IMR-90 (cell line): Measurements from ENCODE around the gene RANBP3. TPM values are rescaled to one million over a fixed set of nuclear protein-coding genes. Genes with fewer than 3 reads are reported as not detected.

ENCODE experiments used
- ATAC-seq: fragments of 200-7000 bp; cut with Tn5 transposase; 2 replicates; pipeline ENCODE4 v1.9.1; 2020; ENCODE audit warnings: low read depth, mild to moderate bottlenecking, moderate library complexity
- BruUV-seq: library from RNA; stranded (reverse); fragments of 400-500 nt; replicated peaks from 2 replicates; lab custom pipeline; 2021; lab: Mats Ljungman, UMichigan
- CTCF ChIA-PET: fragments of 300-600 bp; formaldehyde crosslinking; extraction: SDS; loops from one replicate; lab custom pipeline; 2021; ENCODE audit warnings: antibody characterized with exemption; lab: Yijun Ruan, JAX
- POLR2A ChIA-PET: fragments of 300-600 bp; sonication (Branson Sonifier 250); formaldehyde crosslinking; loops from one replicate; lab custom pipeline; 2022; ENCODE audit warnings: antibody characterized with exemption; ENCODE audit not compliant: unreplicated experiment; lab: Charles Lee
- DNase-seq: peaks from one replicate; pipeline ENCODE4 v3.0.0; 2013
- H2AFZ ChIP-seq: replicated peaks from 2 replicates; pipeline ENCODE3; 2013; ENCODE audit warnings: low read length, mild to moderate bottlenecking; ENCODE audit not compliant: poor library complexity
- H2AK5ac ChIP-seq: 2 replicates; pipeline ENCODE4 v1.6.1; 2013; ENCODE audit warnings: low read depth, low read length, inconsistent platforms
- H2AK9ac ChIP-seq: replicated peaks from 2 replicates; pipeline ENCODE3; 2013; ENCODE audit warnings: mild to moderate bottlenecking, low read depth, low read length, moderate library complexity; ENCODE audit not compliant: poor library complexity
- H2BK120ac ChIP-seq: 2 replicates; pipeline ENCODE4 v1.6.1; 2013; ENCODE audit warnings: low read depth, low read length, inconsistent platforms
- H2BK15ac ChIP-seq: 3 replicates; pipeline ENCODE4 v1.6.1; 2013; ENCODE audit warnings: low read depth, low read length, inconsistent platforms
- H2BK20ac ChIP-seq: 2 replicates; pipeline ENCODE4 v1.6.1; 2013; ENCODE audit warnings: low read depth, mild to moderate bottlenecking, inconsistent platforms, low read length, moderate library complexity
- H2BK5ac ChIP-seq: 2 replicates; pipeline ENCODE4 v1.6.1; 2013; ENCODE audit warnings: mild to moderate bottlenecking, low read depth, low read length, inconsistent platforms; ENCODE audit not compliant: poor library complexity, severe bottlenecking
- H3K14ac ChIP-seq: replicated peaks from 2 replicates; pipeline ENCODE4 v1.6.1; 2013; ENCODE audit warnings: low read depth, low read length, inconsistent platforms
- H3K18ac ChIP-seq: 2 replicates; pipeline ENCODE4 v1.6.1; 2013; ENCODE audit warnings: low read depth, low read length, control low read depth
- H3K23ac ChIP-seq: 2 replicates; pipeline ENCODE4 v1.6.1; 2013; ENCODE audit warnings: low read depth, low read length, inconsistent platforms
- H3K27ac ChIP-seq: 2 replicates; pipeline ENCODE4 v1.5.1; 2013; ENCODE audit warnings: mild to moderate bottlenecking, control low read depth, low read length; ENCODE audit not compliant: insufficient read depth
- H3K27me3 ChIP-seq: 2 replicates; pipeline ENCODE4 v1.6.1; 2013; ENCODE audit warnings: low read length; ENCODE audit not compliant: control insufficient read depth, insufficient read depth
- H3K36me3 ChIP-seq: 2 replicates; pipeline ENCODE4 v1.6.1; 2013; ENCODE audit warnings: low read length, mixed read lengths; ENCODE audit not compliant: control insufficient read depth, insufficient read depth
- H3K4ac ChIP-seq: 2 replicates; pipeline ENCODE4 v1.6.1; 2013; ENCODE audit warnings: low read depth, low read length, inconsistent platforms
- H3K4me1 ChIP-seq: 2 replicates; pipeline ENCODE4 v1.6.1; 2013; ENCODE audit warnings: low read length, mixed read lengths; ENCODE audit not compliant: control insufficient read depth, insufficient read depth
- H3K4me2 ChIP-seq: 2 replicates; pipeline ENCODE4 v1.6.1; 2013; ENCODE audit warnings: low read depth, mild to moderate bottlenecking, control low read depth, low read length, moderate library complexity
- H3K4me3 ChIP-seq: 2 replicates; pipeline ENCODE4 v1.5.1; 2013; ENCODE audit warnings: low read depth, mild to moderate bottlenecking, control low read depth, low read length, moderate library complexity; ENCODE audit not compliant: insufficient read depth
- H3K56ac ChIP-seq: 2 replicates; pipeline ENCODE4 v1.6.1; 2013; ENCODE audit warnings: low read length, inconsistent platforms; ENCODE audit not compliant: insufficient read depth; ENCODE audit errors: extremely low read depth
- H3K79me1 ChIP-seq, 2 experiments: 2 replicates each; pipeline ENCODE4 v1.6.1; 2013; ENCODE audit warnings: low read length in 2 of 2, inconsistent platforms in 1 of 2, low read depth in 1 of 2
- H3K9ac ChIP-seq: 2 replicates; pipeline ENCODE4 v1.6.1; 2013; ENCODE audit warnings: low read depth, low read length, control low read depth
- H3K9me1 ChIP-seq: 2 replicates; pipeline ENCODE4 v1.6.1; 2013; ENCODE audit warnings: low read length, inconsistent platforms; ENCODE audit not compliant: insufficient read depth
- H3K9me3 ChIP-seq: 2 replicates; pipeline ENCODE4 v1.6.1; 2013; ENCODE audit warnings: low read length; ENCODE audit not compliant: control insufficient read depth, insufficient read depth
- H4K20me1 ChIP-seq: 2 replicates; pipeline ENCODE4 v1.6.1; 2013; ENCODE audit warnings: low read length, inconsistent platforms; ENCODE audit not compliant: insufficient read depth
- H4K5ac ChIP-seq: 2 replicates; pipeline ENCODE4 v1.6.1; 2013; ENCODE audit warnings: mild to moderate bottlenecking, low read depth, low read length, control low read depth
- H4K8ac ChIP-seq, 2 experiments: 2 replicates each; pipeline ENCODE4 v1.6.1; 2013; ENCODE audit warnings: low read depth in 2 of 2, low read length in 2 of 2, control low read depth in 1 of 2, inconsistent platforms in 1 of 2
- H4K91ac ChIP-seq: 2 replicates; pipeline ENCODE4 v1.6.1; 2013; ENCODE audit warnings: low read depth, low read length, inconsistent platforms; ENCODE audit not compliant: insufficient read depth
- RAD21 ChIP-seq: IDR thresholded peaks from 2 replicates; pipeline ENCODE4 v1.6.1; 2012; ENCODE audit warnings: low read length, improper control_type of control experiment
- SMC3 ChIP-seq: fragments of 150-350 bp; IDR thresholded peaks from 2 replicates; pipeline ENCODE4 v1.6.1; 2016; ENCODE audit warnings: low read depth, mild to moderate bottlenecking, antibody characterized with exemption, low read length, moderate library complexity
- WGBS, 2 experiments: methylation state at CpG; one replicate each; pipeline versions ENCODE4 v1.1.5 to v1.1.7; 2013; ENCODE audit warnings: missing lambda C conversion rate in 2 of 2; ENCODE audit not compliant: insufficient read length in 1 of 2; ENCODE audit errors: extremely low coverage in 2 of 2; 5-methylcytosine and 5-hydroxymethylcytosine counted together
- dilution Hi-C: fragments of 300-500 bp; cut with HindIII; formaldehyde crosslinking; loops from one replicate; pipeline ENCODE4 v1.14.3; 2018; ENCODE audit warnings: low sequenced_read_pairs; ENCODE audit not compliant: unreplicated experiment
- in situ Hi-C: fragments of 300-500 bp; cut with MboI; formaldehyde crosslinking; loops from 3 replicates; pipeline ENCODE4 v1.14.3; 2019; ENCODE audit warnings: low sequenced_read_pairs, inconsistent platforms, mixed read lengths
- intact Hi-C: fragments of 100-400 bp; cut with micrococcal nuclease; formaldehyde crosslinking; loops from 2 replicates; pipeline ENCODE4 v1.10.0; 2022
- polyA plus RNA-seq, 3 experiments: library from polyadenylated mRNA; depleted of rRNA; stranded (reverse); fragments of >200 nt; gene quantifications; 2 replicates each; pipeline ENCODE4 v1.2.3, GENCODE V29; 2012; ENCODE audit warnings: low replicate concordance in 1 of 3
- total RNA-seq: library from RNA; depleted of rRNA; stranded (reverse); fragments of >200 nt; gene quantifications from 2 replicates; pipeline ENCODE4 v1.2.3, GENCODE V29; 2012
- TF ChIP-seq, protein P1 (sequence below): fragments of 150-350 bp; IDR thresholded peaks from 2 replicates; pipeline ENCODE4 v1.6.1; 2017; ENCODE audit warnings: mild to moderate bottlenecking, antibody characterized with exemption, low read length, low read depth
- TF ChIP-seq, protein P2 (sequence below): conservative IDR thresholded peaks from 2 replicates; pipeline ENCODE4 v1.5.1; 2012; ENCODE audit warnings: mild to moderate bottlenecking, low read depth, low read length, improper control_type of control experiment

Gene RANBP3
- total and polyA plus RNA-seq, 2 of the 4 experiments (the other 2 are of a cell fraction), result 42.5 to 111 TPM

DNA sequence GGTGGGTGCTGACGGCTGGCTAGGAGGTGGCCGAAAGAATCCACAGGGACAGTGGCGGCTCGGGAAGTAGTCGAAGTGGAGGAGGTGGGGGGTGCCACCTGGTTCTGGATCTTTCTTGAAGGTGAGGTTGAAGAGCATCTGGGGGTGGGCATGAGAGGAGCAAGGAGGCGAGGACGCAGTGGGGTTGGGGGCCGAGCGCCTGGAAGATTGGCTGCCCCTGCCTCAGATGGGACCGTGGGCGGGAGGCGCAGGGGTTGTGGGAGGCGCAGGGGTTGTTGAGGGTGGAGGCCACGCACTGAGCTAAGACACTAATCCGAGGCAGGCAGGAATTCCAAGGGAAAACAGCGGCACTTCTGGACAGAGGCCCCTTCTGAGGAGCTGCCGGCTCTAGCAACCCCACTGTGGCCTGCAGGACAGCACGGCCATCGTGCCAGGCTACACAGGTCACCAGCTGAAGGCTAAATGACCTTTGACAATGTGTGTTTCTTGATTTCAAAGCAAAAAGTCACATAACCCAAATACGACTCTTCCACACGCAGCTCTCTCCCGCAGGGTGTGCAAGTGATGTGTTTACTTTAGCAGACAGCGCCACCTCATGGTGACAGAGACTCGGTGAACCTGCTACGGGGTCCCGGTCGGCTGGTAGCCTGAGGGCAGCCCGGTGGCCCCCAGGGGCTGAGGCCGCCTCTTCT, 44.1 kb upstream of the RANBP3 start:
- ChIA-PET CTCF (interaction anchor here (0.6 to 2.2 kb wide), 6 partner anchors 10 to 218 kb away, joined by 3 to 10 read pairs (median 4); no protein-coding TSS in a partner anchor), POLR2A (no interaction called here)
- Histone ChIP-seq H3K4me3 (no peak overlapping the region), H3K4ac (no peak overlapping the region), H3K14ac (no peak overlapping the region), H2AK9ac (no peak overlapping the region), H2BK20ac (no peak overlapping the region), H3K4me2 (no peak overlapping the region), H4K5ac (no peak overlapping the region), H2AFZ (peak overlapping the region; percentile 91), H3K36me3 (no peaks in the 10 kb centered on the region), H3K9me1 (peaks cover 4% of the 10 kb centered on the region; the same call in 1 of the 2 replicates), H3K9ac (no peak overlapping the region), H3K27me3 (no peaks in the 10 kb centered on the region), H4K20me1 (no peaks in the 10 kb centered on the region), H3K56ac (no peak overlapping the region), H2AK5ac (no peak overlapping the region), H2BK5ac (no peak overlapping the region), H3K4me1 (peaks cover 9% of the 10 kb centered on the region), H4K91ac (no peak overlapping the region), H3K79me1 (no peaks in the 10 kb centered on the region), H4K8ac (no peak overlapping the region; a peak in 1 of 4 replicates), H2BK120ac (no peak overlapping the region), H3K23ac (no peak overlapping the region), H3K18ac (no peak overlapping the region), H3K27ac (no peak overlapping the region), H2BK15ac (no peak overlapping the region), H3K9me3 (no peaks in the 10 kb centered on the region)
- in situ Hi-C loops, result loop anchor here (10.0 kb wide), 1 partner anchor 217 kb away; the partner anchor contains the start of gene NRTN
- peak; percentile 69 for DNase-seq
- no TSS peak for BruUV-seq
- dilution Hi-C loops, result no loop called here
- ATAC-seq, result peak; percentile 86
- 27% methylated on average over 7 of the region's 29 CpGs; no CpG with 5 or more reads in 1 of the 2 experiments for WGBS, 2 experiments
- intact Hi-C loops, result loop anchor here (2.0 to 5.0 kb wide), 3 partner anchors 33 to 220 kb away; no protein-coding TSS in a partner anchor
- TF ChIP-seq RAD21, result peak; percentile 69
- peak; percentile 60 for TF ChIP-seq SMC3
- TF ChIP-seq, protein P1, sequence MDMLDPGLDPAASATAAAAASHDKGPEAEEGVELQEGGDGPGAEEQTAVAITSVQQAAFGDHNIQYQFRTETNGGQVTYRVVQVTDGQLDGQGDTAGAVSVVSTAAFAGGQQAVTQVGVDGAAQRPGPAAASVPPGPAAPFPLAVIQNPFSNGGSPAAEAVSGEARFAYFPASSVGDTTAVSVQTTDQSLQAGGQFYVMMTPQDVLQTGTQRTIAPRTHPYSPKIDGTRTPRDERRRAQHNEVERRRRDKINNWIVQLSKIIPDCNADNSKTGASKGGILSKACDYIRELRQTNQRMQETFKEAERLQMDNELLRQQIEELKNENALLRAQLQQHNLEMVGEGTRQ, result no peak
- TF ChIP-seq, protein P2, sequence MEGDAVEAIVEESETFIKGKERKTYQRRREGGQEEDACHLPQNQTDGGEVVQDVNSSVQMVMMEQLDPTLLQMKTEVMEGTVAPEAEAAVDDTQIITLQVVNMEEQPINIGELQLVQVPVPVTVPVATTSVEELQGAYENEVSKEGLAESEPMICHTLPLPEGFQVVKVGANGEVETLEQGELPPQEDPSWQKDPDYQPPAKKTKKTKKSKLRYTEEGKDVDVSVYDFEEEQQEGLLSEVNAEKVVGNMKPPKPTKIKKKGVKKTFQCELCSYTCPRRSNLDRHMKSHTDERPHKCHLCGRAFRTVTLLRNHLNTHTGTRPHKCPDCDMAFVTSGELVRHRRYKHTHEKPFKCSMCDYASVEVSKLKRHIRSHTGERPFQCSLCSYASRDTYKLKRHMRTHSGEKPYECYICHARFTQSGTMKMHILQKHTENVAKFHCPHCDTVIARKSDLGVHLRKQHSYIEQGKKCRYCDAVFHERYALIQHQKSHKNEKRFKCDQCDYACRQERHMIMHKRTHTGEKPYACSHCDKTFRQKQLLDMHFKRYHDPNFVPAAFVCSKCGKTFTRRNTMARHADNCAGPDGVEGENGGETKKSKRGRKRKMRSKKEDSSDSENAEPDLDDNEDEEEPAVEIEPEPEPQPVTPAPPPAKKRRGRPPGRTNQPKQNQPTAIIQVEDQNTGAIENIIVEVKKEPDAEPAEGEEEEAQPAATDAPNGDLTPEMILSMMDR, result peak; percentile 67
